Type B pancreatic cell (in vitro differentiated cells): ENCODE measurements around the gene UBR2. TPM values are rescaled to one million over a fixed set of nuclear protein-coding genes. Genes with fewer than 3 reads are reported as not detected.
A peak's percentile ranks its signal among the peaks of the same experiment; 100 is the strongest.

ENCODE experiments used
- DNase-seq: peaks from one replicate; pipeline ENCODE4 v3.0.0; 2021; ENCODE audit warnings: mixed read lengths; ENCODE audit not compliant: unreplicated experiment; ENCODE audit errors: extremely low spot score
- H3K27ac Mint-ChIP-seq: 2 replicates; pipeline ENCODE4 v1.8.0; 2021; ENCODE audit warnings: mild to moderate bottlenecking, mixed read lengths
- H3K27me3 Mint-ChIP-seq: 2 replicates; pipeline ENCODE4 v1.8.0; 2021; ENCODE audit warnings: mixed read lengths
- H3K36me3 Mint-ChIP-seq: 2 replicates; pipeline ENCODE4 v1.8.0; 2021; ENCODE audit warnings: mixed read lengths
- H3K4me1 Mint-ChIP-seq: one replicate; pipeline ENCODE4 v1.8.0; 2021; ENCODE audit warnings: mixed read lengths; ENCODE audit not compliant: unreplicated experiment
- H3K4me3 Mint-ChIP-seq: 2 replicates; pipeline ENCODE4 v1.8.0; 2021; ENCODE audit warnings: mild to moderate bottlenecking, mixed read lengths
- H3K9me3 Mint-ChIP-seq: 2 replicates; pipeline ENCODE4 v1.8.0; 2021; ENCODE audit warnings: mixed read lengths
- CTCF ChIP-seq: fragments of 200-600 bp; sonication (generic); conservative IDR thresholded peaks from 2 replicates; pipeline ENCODE4 v1.5.0; 2021; ENCODE audit warnings: antibody characterized with exemption, mild to moderate bottlenecking
- total RNA-seq: library from RNA; stranded (reverse); gene quantifications from 2 replicates; pipeline ENCODE4 v1.2.1, GENCODE V29; 2021; ENCODE audit warnings: low replicate concordance

Gene UBR2
- total RNA-seq, 1 donor from 2014 or later: 26.6 TPM

GRCh38 chr6:42627674-42628073 lies 63.8 kb downstream of the UBR2 start:
- Mint-ChIP-seq H3K36me3 (peaks cover 36% of the 10 kb centered on the region), H3K9me3 (no peaks in the 10 kb centered on the region), H3K27ac (peak overlapping the region; percentile 22), H3K27me3 (no peaks in the 10 kb centered on the region), H3K4me3 (no peak overlapping the region), H3K4me1 (no peaks in the 10 kb centered on the region)
- TF ChIP-seq CTCF: no peak
- no peak for DNase-seq

GRCh38 chr6:42628604-42629003 lies 64.8 kb downstream of the UBR2 start:
- no peaks in the 10 kb centered on the region for H3K9me3 Mint-ChIP-seq
- TF ChIP-seq CTCF: no peak
- peaks cover 36% of the 10 kb centered on the region for H3K36me3 Mint-ChIP-seq
- no peak for DNase-seq
- no peak overlapping the region for H3K27ac Mint-ChIP-seq
- no peaks in the 10 kb centered on the region for H3K27me3 Mint-ChIP-seq
- no peak overlapping the region for H3K4me3 Mint-ChIP-seq
- H3K4me1 Mint-ChIP-seq: no peaks in the 10 kb centered on the region

GRCh38 chr6:42629845-42630244 lies 66.0 kb downstream of the UBR2 start:
- H3K27me3 Mint-ChIP-seq: no peaks in the 10 kb centered on the region
- no peak overlapping the region for H3K4me3 Mint-ChIP-seq
- no peaks in the 10 kb centered on the region for H3K9me3 Mint-ChIP-seq
- no peak for DNase-seq
- peaks cover 34% of the 10 kb centered on the region for H3K36me3 Mint-ChIP-seq
- TF ChIP-seq CTCF: no peak
- H3K4me1 Mint-ChIP-seq: no peaks in the 10 kb centered on the region
- H3K27ac Mint-ChIP-seq: no peak overlapping the region

GRCh38 chr6:42637681-42638080 lies 73.9 kb downstream of the UBR2 start:
- no peak overlapping the region for H3K4me3 Mint-ChIP-seq
- no peaks in the 10 kb centered on the region for H3K4me1 Mint-ChIP-seq
- no peak overlapping the region for H3K27ac Mint-ChIP-seq
- peaks cover 23% of the 10 kb centered on the region for H3K36me3 Mint-ChIP-seq
- no peak for DNase-seq
- no peak for TF ChIP-seq CTCF
- no peaks in the 10 kb centered on the region for H3K9me3 Mint-ChIP-seq
- no peaks in the 10 kb centered on the region for H3K27me3 Mint-ChIP-seq

- Mint-ChIP-seq H3K27me3 (no peaks in the 10 kb centered on the region), H3K9me3 (no peaks in the 10 kb centered on the region), H3K27ac (no peak overlapping the region), H3K4me1 (no peaks in the 10 kb centered on the region), H3K4me3 (no peak overlapping the region), H3K36me3 (peaks cover 18% of the 10 kb centered on the region)
- TF ChIP-seq CTCF: no peak
- no peak for DNase-seq
Measured at GRCh38 chr6:42642794-42643193, 79.0 kb downstream of the UBR2 start.

GRCh38 chr6:42644211-42644610 lies 80.4 kb downstream of the UBR2 start:
- no peak for DNase-seq
- no peaks in the 10 kb centered on the region for H3K27me3 Mint-ChIP-seq
- no peak overlapping the region for H3K4me3 Mint-ChIP-seq
- peaks cover 18% of the 10 kb centered on the region for H3K36me3 Mint-ChIP-seq
- H3K4me1 Mint-ChIP-seq: no peaks in the 10 kb centered on the region
- no peaks in the 10 kb centered on the region for H3K9me3 Mint-ChIP-seq
- H3K27ac Mint-ChIP-seq: no peak overlapping the region
- TF ChIP-seq CTCF: no peak
